Heart right ventricle (tissue), 16 donors: ENCODE data around the gene ZNF576. TPM values are rescaled to one million over a fixed set of nuclear protein-coding genes. Genes with fewer than 3 reads are reported as not detected.
"Not testable (repeated sequence)": the region's sequence is repeated elsewhere in the genome, so short reads cannot be mapped to it uniquely, and the experiment has no call there.

ENCODE experiments used
- ATAC-seq, 8 donors: fragments of 200-7000 bp; cut with Tn5 transposase; one replicate each; pipeline ENCODE4 v1.9.1; 2020; ENCODE audit warnings: mild to moderate bottlenecking in 8 of 8, moderate library complexity in 8 of 8, moderate number of reproducible peaks in 1 of 8
- DNase-seq, 2 donors: peaks; one replicate each; pipeline ENCODE4 v3.0.0-alpha.2; 2020
- H3K27ac ChIP-seq, 10 donors: fragments of 200-600 bp; sonication (generic) in 2 of 10; one replicate each; pipeline versions ENCODE4 v1.5.0 to v1.8.0; 2020 to 2022; ENCODE audit warnings: mild to moderate bottlenecking in 3 of 10
- H3K27me3 ChIP-seq, 7 donors: fragments of 200-600 bp; one replicate each; pipeline ENCODE4 v1.8.0; 2021 to 2022; ENCODE audit warnings: mild to moderate bottlenecking in 2 of 7
- H3K36me3 ChIP-seq, 9 donors: fragments of 200-600 bp; sonication (generic) in 1 of 9; one replicate each; pipeline versions ENCODE4 v1.5.0 to v1.8.0; 2020 to 2022; ENCODE audit warnings: mild to moderate bottlenecking in 2 of 9
- H3K4me1 ChIP-seq, 9 donors: fragments of 200-600 bp; sonication (generic) in 1 of 9; one replicate each; pipeline versions ENCODE4 v1.5.0 to v1.8.0; 2020 to 2022; ENCODE audit warnings: mild to moderate bottlenecking in 4 of 9
- H3K4me3 ChIP-seq, 10 donors: fragments of 200-600 bp; sonication (generic) in 2 of 10; one replicate each; pipeline versions ENCODE4 v1.5.0 to v1.8.0; 2020 to 2022; ENCODE audit warnings: mild to moderate bottlenecking in 7 of 10, moderate library complexity in 2 of 10
- H3K9me3 ChIP-seq, 11 donors: fragments of 200-600 bp in 10 of 11; sonication (generic) in 2 of 11; one replicate each; pipeline versions ENCODE4 v1.5.0 to v1.8.0; 2013 to 2022; ENCODE audit warnings: mild to moderate bottlenecking in 2 of 11, control low read depth in 1 of 11, moderate library complexity in 1 of 11
- CTCF ChIP-seq, 9 donors: fragments of 200-600 bp; sonication (generic) in 2 of 9; IDR thresholded peaks; one replicate each; pipeline versions ENCODE4 v1.5.0 to v1.8.0; 2021 to 2022; ENCODE audit warnings: antibody characterized with exemption in 9 of 9, mild to moderate bottlenecking in 5 of 9, moderate library complexity in 1 of 9
- WGBS, 2 donors: extraction: QIAGEN DNeasy Blood & Tissue Kit; methylation state at CpG; one replicate each; pipeline ENCODE4 v1.1.7; 2013; ENCODE audit warnings: inconsistent platforms in 1 of 2; 5-methylcytosine and 5-hydroxymethylcytosine counted together
- intact Hi-C, 10 donors: fragments of 100-400 bp; cut with DNase I; formaldehyde crosslinking; loops; one replicate each; pipeline versions ENCODE4 v1.11.1 to v1.14.2; 2022
- long read RNA-seq, 3 donors: library from polyadenylated mRNA; unstranded; transcript quantifications; one replicate each; pipeline ENCODE4 v2.0.0, GENCODE V29; 2020 to 2021
- polyA plus RNA-seq, 2 donors: library from polyadenylated mRNA; stranded (reverse); fragments of 200-250 nt; gene quantifications; one replicate each; pipeline ENCODE4 v1.2.3, GENCODE V29; 2013
- total RNA-seq, 10 donors: library from RNA; stranded (reverse); fragmentation: NEBNext Ultra II Directional in 3 of 10; extraction: Animal tissue kit (Norgen Biotek cat#: 25700) in 3 of 10; gene quantifications; one replicate each; pipeline versions ENCODE4 v1.2.1 to v1.2.4, GENCODE V29; 2021 to 2023
- donor health status: Arrhythmogenic right ventricular cardiomyopathy.
- donor health status: ischemic (EF 13 %, LVEDD 7.1; RV severe dilation, severe dysfunction).
- donor health status: healthy with polysubstance abuse.
- donor health status: DM: no; HTN: yes; CAD: no.
- donor health status: DM: no; HTN: no; CAD: no.
- donor health status: ischemic (EF 25% LVEDD 6.9; RV normal size, moderate dysfunction).
- donor health status: ischemic (EF 25% LVEDD 5.7; RV mildly dilated, moderate dysfunction).
- donor health status: healthy.
- donor health status: DM: yes; HTN: yes; CAD: no.
- donor health status: Ischemic cardiomyopathy.
- donor health status: ischemic (EF 35%, LVEDD 5.7; RV mildly dilated, moderate dysfunction).
- donor health status: nonischemic (EF 11% LVEDD 7.7; RV severe dilation, severe dysfunction).
- donor health status: DM: yes; HTN: yes; CAD: no.
- donor health status: PGD.
- donor health status: ischemic (EF 29% LVEDD 5.4; RV normal size, mild dysfunction).
- donor health status: nonischemic (EF 23%, LVEDD 6.1; RV moderate dilation, normal function).

ZNF576 gene
- total RNA-seq (10 to 100 TPM in 9 of 10 donors, 1 to 10 TPM in 1; 8.7 to 15.9 (median 12.7) TPM), polyA plus RNA-seq (10 to 100 TPM in 1 of 2 donors, 1 to 10 TPM in 1; 6.7 to 20.9 TPM)
- long read RNA-seq, donor 1, transcript ZNF576-201 (3 exons, 2,566 nt), result major isoform, 6 of 9 reads
- long read RNA-seq, donor 1, partial matches to known transcripts, result 1 of 9 reads
- long read RNA-seq, donor 1, other reads (novel, unspliced or antisense), result 0 of 9 reads
- long read RNA-seq, donor 2, partial matches to known transcripts, result 4 of 6 reads
- long read RNA-seq, donor 2, other reads (novel, unspliced or antisense), result 0 of 6 reads
- long read RNA-seq, donor 3, partial matches to known transcripts, result 0 of 6 reads
- long read RNA-seq, donor 3, other reads (novel, unspliced or antisense), result 1 of 6 reads

- DNase-seq (peak; percentile 100), ATAC-seq (peak; percentile 93 to 97 (median 94))
- peak in 2 of 9 donors; percentile 5 to 16 for TF ChIP-seq CTCF (IDR thresholded peaks at IDR 0.05)
- intact Hi-C loops, result loop anchor here in 5 of 10 donors (1.0 to 10.0 kb wide), 5 partner anchors 21 to 64 kb away; partner anchors contain the start of genes PINLYP (in 4 of the 5), XRCC1 (in 4 of the 5), ZNF575 (in 4 of the 5) and ZNF428 (in 2 of the 5)
- peaks cover 16 to 46% (median 38%) of the 10 kb centered on the region in 9 donors for H3K4me1 ChIP-seq
- peaks cover 6 to 70% (median 30%) of the 10 kb centered on the region in 9 donors for H3K36me3 ChIP-seq
- peak within 1 kb of the TSS; percentile 94 to 99 (median 97) for H3K27ac ChIP-seq
- H3K9me3 ChIP-seq, result no peaks in the 10 kb centered on the region
- no peaks in the 10 kb centered on the region for H3K27me3 ChIP-seq
- WGBS, 2 donors, result 0 to 1% methylated on average over 60 of the region's 60 CpGs
- H3K4me3 ChIP-seq, result peak within 1 kb of the TSS; percentile 55 to 78 (median 72)
Observed at GRCh38 chr19:43595999-43596841, at the start of gene ZNF576, which contains the start of gene IRGQ. TSS of gene ZNF576 (plus strand) at chr19:43596595. CDS start at chr19:43597109, 514 bp downstream. TSS of gene IRGQ (minus strand) at chr19:43596134. CDS start at chr19:43595338, 796 bp downstream.

- DNase-seq, H3K27ac ChIP-seq, H3K27me3 ChIP-seq, ATAC-seq, H3K9me3 ChIP-seq, H3K4me1 ChIP-seq, H3K4me3 ChIP-seq: not testable (repeated sequence)
- peaks cover 5 to 82% (median 42%) of the 10 kb centered on the region in 9 donors for H3K36me3 ChIP-seq
- intact Hi-C loops, result loop anchor here in 2 of 10 donors (10.0 kb wide), 2 partner anchors 97 to 237 kb away; partner anchors contain the start of gene KCNN4 (in 1 of the 2)
- whole genome bisulfite sequencing, 2 donors, result 85 to 91% methylated on average over 6 to 13 of the region's 24 CpGs
Observed at GRCh38 chr19:43547926-43548325, 48.5 kb upstream of the ZNF576 start.

- H3K36me3 ChIP-seq, result peaks cover 5 to 82% (median 38%) of the 10 kb centered on the region in 9 donors
- 90 to 93% methylated on average over 2 of the region's 2 CpGs for WGBS, 2 donors
- H3K9me3 ChIP-seq, result no peaks in the 10 kb centered on the region
- intact Hi-C loops, result loop anchor here in 2 of 10 donors (10.0 kb wide), 2 partner anchors 96 to 236 kb away; partner anchors contain the start of gene KCNN4 (in 1 of the 2)
- H3K4me1 ChIP-seq, result no peaks in the 10 kb centered on the region
- no peak for DNase-seq
- no peak overlapping the region for H3K4me3 ChIP-seq
- no peak for ATAC-seq
- H3K27ac ChIP-seq, result no peak overlapping the region
- no peak for TF ChIP-seq CTCF (IDR thresholded peaks at IDR 0.05)
- H3K27me3 ChIP-seq, result no peaks in the 10 kb centered on the region
Observed at GRCh38 chr19:43548706-43549105, 47.7 kb upstream of the ZNF576 start.

- no peak for TF ChIP-seq CTCF (IDR thresholded peaks at IDR 0.05)
- WGBS, 2 donors, result 89 to 92% methylated on average over 23 of the region's 23 CpGs
- Histone ChIP-seq H3K27ac (no peak overlapping the region), H3K27me3 (no peaks in the 10 kb centered on the region), H3K4me1 (no peaks in the 10 kb centered on the region), H3K4me3 (no peak overlapping the region), H3K9me3 (no peaks in the 10 kb centered on the region), H3K36me3 (peaks cover 4 to 86% (median 19%) of the 10 kb centered on the region in 9 donors)
- intact Hi-C loops, result loop anchor here in 3 of 10 donors (10.0 kb wide), 3 partner anchors 93 to 233 kb away; partner anchors contain the start of gene KCNN4 (in 1 of the 3)
- ATAC-seq (peak in 2 of 8 donors; percentile 11 to 18), DNase-seq (no peak)
Observed at GRCh38 chr19:43551399-43552197, 44.8 kb upstream of the ZNF576 start.
